Measurements from ENCODE around the gene VWDE. TPM values are rescaled to one million over a fixed set of nuclear protein-coding genes. Genes with fewer than 3 reads are reported as not detected.
"Not testable (repeated sequence)": the region's sequence is repeated elsewhere in the genome, so short reads cannot be mapped to it uniquely, and the experiment has no call there.

Gene VWDE
- 1.00 and 1.3 TPM in 2 replicates for polyA plus RNA-seq (2013)

- no CpG with 5 or more reads among the region's 54 CpGs for WGBS (ENCODE audit: extremely low coverage, insufficient coverage, insufficient read length)
- no peak within 1 kb of the TSS for H4K91ac ChIP-seq (ENCODE audit: low read depth, low read length)
Measured at GRCh38 chr7:12403287-12404181, at the start of gene VWDE. Gene VWDE (minus strand): TSS chr7:12403865. CDS start chr7:12403716, 149 bp downstream.

GRCh38 chr7:12453136-12453535 lies 49.5 kb upstream of the VWDE start:
- no CpG with 5 or more reads among the region's 2 CpGs for WGBS (ENCODE audit: extremely low coverage, insufficient coverage, insufficient read length)

More at GRCh38 chr7:12403287-12404181, at the start of gene VWDE:
- Histone ChIP-seq H3K27me3 (ENCODE audit: insufficient read depth, low read length) (no peaks in the 10 kb centered on the region), H2BK120ac (ENCODE audit: insufficient read depth, low read length, poor library complexity) (no peak within 1 kb of the TSS), H4K8ac (ENCODE audit: low read depth, low read length) (peak within 1 kb of the TSS; percentile 30), H2AK5ac (ENCODE audit: low read length) (no peak within 1 kb of the TSS), H3K4me1 (ENCODE audit: control insufficient read depth in 1 of 2, insufficient read depth in 2 of 2, low read length in 2 of 2) (no peaks in the 10 kb centered on the region), H3K4me2 (ENCODE audit: low read length) (peak within 1 kb of the TSS; percentile 90), H3K9ac (ENCODE audit: low read length) (peak within 1 kb of the TSS; percentile 13), H4K12ac (ENCODE audit: low read depth, low read length) (peak within 1 kb of the TSS; percentile 18), H3K18ac (ENCODE audit: low read length) (no peak within 1 kb of the TSS), H3K79me2 (ENCODE audit: control insufficient read depth, insufficient read depth, low read length, poor library complexity) (no peaks in the 10 kb centered on the region), H3K14ac (ENCODE audit: low read length) (no peak within 1 kb of the TSS), H3K27ac (ENCODE audit: low read depth, low read length) (no peak within 1 kb of the TSS), H2AFZ (ENCODE audit: insufficient read depth, low read length, poor library complexity) (peak within 1 kb of the TSS; percentile 40), H3K79me1 (ENCODE audit: low read length) (no peaks in the 10 kb centered on the region), H3K9me3 (ENCODE audit: insufficient read depth, low read depth, low read length) (no peaks in the 10 kb centered on the region), H3K4ac (ENCODE audit: low read depth, low read length) (no peak within 1 kb of the TSS), H2BK5ac (ENCODE audit: low read depth, low read length, poor library complexity) (no peak within 1 kb of the TSS), H2BK12ac (ENCODE audit: low read length) (no peak within 1 kb of the TSS), H3K36me3 (ENCODE audit: control insufficient read depth in 1 of 2, insufficient read depth in 2 of 2, low read length in 2 of 2) (no peaks in the 10 kb centered on the region), H3K4me3 (ENCODE audit: low read depth, low read length) (peak within 1 kb of the TSS; percentile 78), H3K23ac (ENCODE audit: low read length) (no peak within 1 kb of the TSS)
- peak; percentile 11 to 55 for DNase-seq

GRCh38 chr7:12450615-12451014 lies 47.0 kb upstream of the VWDE start:
- H3K18ac ChIP-seq (ENCODE audit: low read length): no peak overlapping the region
- no peak overlapping the region for H3K9ac ChIP-seq (ENCODE audit: low read length)
- H2AK5ac ChIP-seq (ENCODE audit: low read length): no peak overlapping the region
- H3K4me2 ChIP-seq (ENCODE audit: low read length): no peak overlapping the region
- no peak overlapping the region for H3K14ac ChIP-seq (ENCODE audit: low read length)
- WGBS (ENCODE audit: extremely low coverage, insufficient coverage, insufficient read length): no CpG with 5 or more reads among the region's 2 CpGs
- H2BK12ac ChIP-seq (ENCODE audit: low read length): no peak overlapping the region
- H3K4ac ChIP-seq (ENCODE audit: low read depth, low read length): no peak overlapping the region
- no peaks in the 10 kb centered on the region for H3K4me1 ChIP-seq (ENCODE audit: control insufficient read depth in 1 of 2, insufficient read depth in 2 of 2, low read length in 2 of 2)
- no peaks in the 10 kb centered on the region for H3K36me3 ChIP-seq (ENCODE audit: control insufficient read depth in 1 of 2, insufficient read depth in 2 of 2, low read length in 2 of 2)
- H3K4me3 ChIP-seq (ENCODE audit: low read depth, low read length): no peak overlapping the region
- DNase-seq: no peak
- H3K27me3 ChIP-seq (ENCODE audit: insufficient read depth, low read length): no peaks in the 10 kb centered on the region
- no peak overlapping the region for H2BK5ac ChIP-seq (ENCODE audit: low read depth, low read length, poor library complexity)
- no peak overlapping the region for H4K12ac ChIP-seq (ENCODE audit: low read depth, low read length)
- no peak overlapping the region for H3K23ac ChIP-seq (ENCODE audit: low read length)
- no peaks in the 10 kb centered on the region for H3K79me1 ChIP-seq (ENCODE audit: low read length)
- H4K91ac ChIP-seq (ENCODE audit: low read depth, low read length): no peak overlapping the region
- no peaks in the 10 kb centered on the region for H3K9me3 ChIP-seq (ENCODE audit: insufficient read depth, low read depth, low read length)
- H3K79me2 ChIP-seq (ENCODE audit: control insufficient read depth, insufficient read depth, low read length, poor library complexity): no peaks in the 10 kb centered on the region
- no peak overlapping the region for H3K27ac ChIP-seq (ENCODE audit: low read depth, low read length)
- H2AFZ ChIP-seq (ENCODE audit: insufficient read depth, low read length, poor library complexity): no peak overlapping the region
- H2BK120ac ChIP-seq (ENCODE audit: insufficient read depth, low read length, poor library complexity): no peak overlapping the region
- no peak overlapping the region for H4K8ac ChIP-seq (ENCODE audit: low read depth, low read length)

More at GRCh38 chr7:12453136-12453535, 49.5 kb upstream of the VWDE start:
- not testable (repeated sequence) for H3K23ac ChIP-seq (ENCODE audit: low read length); H2BK12ac ChIP-seq (ENCODE audit: low read length); H3K4me3 ChIP-seq (ENCODE audit: low read depth, low read length); H2AFZ ChIP-seq (ENCODE audit: insufficient read depth, low read length, poor library complexity); H3K9me3 ChIP-seq (ENCODE audit: insufficient read depth, low read depth, low read length); H2BK5ac ChIP-seq (ENCODE audit: low read depth, low read length, poor library complexity); H3K36me3 ChIP-seq (ENCODE audit: control insufficient read depth in 1 of 2, insufficient read depth in 2 of 2, low read length in 2 of 2); H3K4me2 ChIP-seq (ENCODE audit: low read length); H3K27ac ChIP-seq (ENCODE audit: low read depth, low read length); H2BK120ac ChIP-seq (ENCODE audit: insufficient read depth, low read length, poor library complexity); H3K27me3 ChIP-seq (ENCODE audit: insufficient read depth, low read length); H3K18ac ChIP-seq (ENCODE audit: low read length); H3K79me2 ChIP-seq (ENCODE audit: control insufficient read depth, insufficient read depth, low read length, poor library complexity); H3K14ac ChIP-seq (ENCODE audit: low read length); H3K9ac ChIP-seq (ENCODE audit: low read length); H3K4me1 ChIP-seq (ENCODE audit: control insufficient read depth in 1 of 2, insufficient read depth in 2 of 2, low read length in 2 of 2); DNase-seq; H4K12ac ChIP-seq (ENCODE audit: low read depth, low read length); H4K8ac ChIP-seq (ENCODE audit: low read depth, low read length); H4K91ac ChIP-seq (ENCODE audit: low read depth, low read length); H2AK5ac ChIP-seq (ENCODE audit: low read length); H3K79me1 ChIP-seq (ENCODE audit: low read length); H3K4ac ChIP-seq (ENCODE audit: low read depth, low read length)

- no peaks in the 10 kb centered on the region for H3K79me2 ChIP-seq (ENCODE audit: control insufficient read depth, insufficient read depth, low read length, poor library complexity)
- no CpG with 5 or more reads among the region's 3 CpGs for WGBS (ENCODE audit: extremely low coverage, insufficient coverage, insufficient read length)
- H3K18ac ChIP-seq (ENCODE audit: low read length): no peak overlapping the region
- H3K4me1 ChIP-seq (ENCODE audit: control insufficient read depth in 1 of 2, insufficient read depth in 2 of 2, low read length in 2 of 2): no peaks in the 10 kb centered on the region
- no peak overlapping the region for H3K27ac ChIP-seq (ENCODE audit: low read depth, low read length)
- H3K4ac ChIP-seq (ENCODE audit: low read depth, low read length): no peak overlapping the region
- no peak overlapping the region for H3K23ac ChIP-seq (ENCODE audit: low read length)
- no peak overlapping the region for H3K14ac ChIP-seq (ENCODE audit: low read length)
- no peak overlapping the region for H2BK120ac ChIP-seq (ENCODE audit: insufficient read depth, low read length, poor library complexity)
- no peak overlapping the region for H3K9ac ChIP-seq (ENCODE audit: low read length)
- H3K9me3 ChIP-seq (ENCODE audit: insufficient read depth, low read depth, low read length): no peaks in the 10 kb centered on the region
- no peak overlapping the region for H3K4me2 ChIP-seq (ENCODE audit: low read length)
- no peak overlapping the region for H4K91ac ChIP-seq (ENCODE audit: low read depth, low read length)
- H4K8ac ChIP-seq (ENCODE audit: low read depth, low read length): no peak overlapping the region
- no peak overlapping the region for H4K12ac ChIP-seq (ENCODE audit: low read depth, low read length)
- no peaks in the 10 kb centered on the region for H3K79me1 ChIP-seq (ENCODE audit: low read length)
- H2AFZ ChIP-seq (ENCODE audit: insufficient read depth, low read length, poor library complexity): no peak overlapping the region
- H3K36me3 ChIP-seq (ENCODE audit: control insufficient read depth in 1 of 2, insufficient read depth in 2 of 2, low read length in 2 of 2): no peaks in the 10 kb centered on the region
- no peak overlapping the region for H2BK12ac ChIP-seq (ENCODE audit: low read length)
- no peak for DNase-seq
- no peak overlapping the region for H2AK5ac ChIP-seq (ENCODE audit: low read length)
- no peak overlapping the region for H2BK5ac ChIP-seq (ENCODE audit: low read depth, low read length, poor library complexity)
- no peaks in the 10 kb centered on the region for H3K27me3 ChIP-seq (ENCODE audit: insufficient read depth, low read length)
- H3K4me3 ChIP-seq (ENCODE audit: low read depth, low read length): no peak overlapping the region
Measured at GRCh38 chr7:12444785-12445184, 41.1 kb upstream of the VWDE start.
